Erythroblast (primary cell): ENCODE results near the gene HIF1A.

Source experiments
- GATA1 ChIP-seq: IDR thresholded peaks from 2 replicates; pipeline ENCODE4 v1.6.1; 2011; ENCODE audit warnings: low read depth, mild to moderate bottlenecking, control low read depth, low read length, moderate library complexity
- POLR2A ChIP-seq: IDR thresholded peaks from 2 replicates; pipeline ENCODE4 v1.6.1; 2011; ENCODE audit warnings: mild to moderate bottlenecking, low read length

GRCh38 chr14:61797309-61797708, 102.0 kb downstream of the HIF1A start:
- TF ChIP-seq POLR2A (no peak), GATA1 (no peak)
